Effector CD8-positive, alpha-beta T cell (primary cell): Measurements from ENCODE around the gene SPRR5.

Experiments used
- DNase-seq: peaks from one replicate; lab custom pipeline; 2025; lab: John Stamatoyannopoulos, UW

The SPRR5 gene

GRCh38 chr1:152983234-152983633 lies 36.2 kb downstream of the SPRR5 start:
- no peak for DNase-seq

- no peak for DNase-seq
Observed at GRCh38 chr1:152983743-152984142, 36.7 kb downstream of the SPRR5 start, which contains the start of gene SPRR1A. Gene SPRR1A, plus strand, starts transcription at chr1:152984081. Its CDS starts 1,150 bp downstream, at chr1:152985231.

GRCh38 chr1:152986578-152986977 lies 39.6 kb downstream of the SPRR5 start:
- no peak for DNase-seq

DNA sequence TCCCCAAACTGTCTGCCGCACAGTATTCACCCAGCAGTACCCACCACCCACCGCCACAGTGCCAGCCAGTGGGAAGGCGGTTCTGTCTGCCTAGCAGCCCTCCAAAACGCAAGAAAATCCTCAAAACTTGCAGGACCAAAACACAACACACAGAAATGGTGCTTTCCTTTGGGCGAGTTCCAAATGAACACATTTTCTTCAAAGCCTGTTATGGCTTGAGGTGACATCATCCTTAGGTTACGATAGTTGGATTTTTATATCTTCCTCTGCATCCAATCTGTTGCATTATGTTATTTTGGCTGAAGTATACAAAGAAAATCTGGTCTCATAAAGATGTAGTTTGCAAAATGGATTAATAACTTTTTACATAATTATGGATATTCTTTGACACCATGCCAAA lies 46.2 kb downstream of the SPRR5 start:
- DNase-seq, result no peak

- no peak for DNase-seq
Observed at GRCh38 chr1:152995842-152996241, 48.8 kb downstream of the SPRR5 start.

- DNase-seq, result no peak
Observed at GRCh38 chr1:152996633-152997400, 49.8 kb downstream of the SPRR5 start.

DNA sequence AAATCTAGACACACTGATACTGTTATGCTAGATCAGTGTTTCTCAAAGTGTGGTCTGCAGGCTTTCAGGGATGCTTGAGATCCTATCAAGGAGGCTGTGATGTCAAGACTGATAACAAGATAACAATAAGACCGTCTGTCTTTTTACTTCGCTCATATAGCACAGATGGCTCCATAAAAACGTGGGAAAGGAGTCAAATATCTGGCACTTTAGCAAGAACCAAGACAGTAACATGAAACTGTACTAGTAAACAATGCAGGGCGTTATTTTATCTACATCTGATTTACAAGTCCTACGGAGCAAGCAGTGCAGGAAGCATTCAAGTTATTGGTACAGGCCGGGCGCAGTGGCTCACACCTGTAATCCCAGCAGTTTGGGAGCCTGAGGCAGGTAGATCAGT lies 50.9 kb downstream of the SPRR5 start:
- DNase-seq, result no peak

- no peak for DNase-seq
Observed at GRCh38 chr1:152998476-152998875, 51.5 kb downstream of the SPRR5 start.
